HG02763 (cell line): Measurements from ENCODE around the gene SYPL1.
"Not testable (repeated sequence)": the region's sequence is repeated elsewhere in the genome, so short reads cannot be mapped to it uniquely, and the experiment has no call there.

Experiments
- ATAC-seq: cut with Tn5 transposase; IDR thresholded peaks from one replicate; pipeline ENCODE4 v1.9.1; 2021; ENCODE audit warnings: mild to moderate bottlenecking, moderate library complexity; ENCODE audit not compliant: unreplicated experiment

The SYPL1 gene

DNA sequence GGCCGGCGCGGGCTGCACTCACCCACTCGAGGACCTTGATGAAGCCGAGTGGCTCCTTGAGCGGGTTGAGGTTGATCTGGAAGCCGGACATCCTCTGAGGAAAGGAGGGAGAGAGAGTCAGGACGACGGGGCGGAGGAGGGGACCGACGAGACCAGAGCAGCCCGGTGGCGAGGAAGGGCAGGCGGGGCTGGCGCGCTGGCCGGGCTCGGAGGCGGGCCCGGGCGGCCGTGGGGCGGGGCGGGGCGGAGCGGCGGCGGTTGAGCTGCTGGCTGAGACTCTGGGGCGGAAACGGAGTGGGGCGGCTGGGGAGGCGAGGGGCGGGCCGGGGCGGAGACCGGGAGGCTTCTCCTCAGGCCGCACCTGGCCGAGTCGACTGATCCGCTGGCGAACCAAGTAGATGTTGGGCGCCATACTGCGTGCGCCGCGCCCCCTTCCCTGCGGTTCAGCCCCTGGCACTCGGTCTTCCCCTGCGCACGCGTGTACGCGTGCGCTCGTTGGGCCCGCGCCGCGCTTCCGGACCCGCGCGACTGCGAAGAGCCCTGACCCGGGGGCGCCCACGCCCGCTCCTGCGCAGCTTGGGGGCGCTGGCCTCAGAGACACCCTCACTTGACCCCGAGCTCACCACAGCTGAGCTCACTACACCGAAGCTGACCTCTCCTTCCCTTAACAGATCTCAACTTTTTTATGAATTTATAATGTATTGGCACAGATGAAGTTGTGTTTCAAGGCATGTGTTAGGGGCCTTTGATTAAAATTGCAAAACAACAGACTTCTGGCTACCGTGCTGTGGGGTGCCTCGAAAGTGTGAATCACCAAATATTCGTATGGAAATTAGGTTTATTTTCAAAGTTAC lies at the start of gene SYPL1:
SYPL1 (minus strand) TSS at position 195 of the 854 bp plus-strand sequence; CDS start at position 91, 104 bp downstream.
- ATAC-seq: peak; percentile 77

DNA sequence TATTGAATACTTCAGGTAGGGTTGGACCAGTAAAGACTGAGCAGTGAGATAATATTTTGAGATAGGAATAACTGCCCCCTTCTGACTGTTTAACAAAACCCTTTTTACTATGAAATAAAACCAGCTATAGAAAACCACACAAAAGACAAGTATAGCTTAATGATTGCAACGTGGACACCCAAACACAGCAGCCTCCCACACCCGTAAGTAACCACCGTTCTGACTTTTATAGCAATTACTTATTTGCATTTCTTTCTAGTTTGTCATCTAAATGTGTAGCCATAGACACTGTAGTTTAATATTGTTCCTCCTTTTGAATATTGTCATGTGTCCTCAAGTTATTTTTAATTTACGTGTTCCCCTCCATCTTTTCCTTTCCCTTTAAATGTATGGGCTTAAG lies 42.9 kb upstream of the SYPL1 start:
- ATAC-seq: no peak

DNA sequence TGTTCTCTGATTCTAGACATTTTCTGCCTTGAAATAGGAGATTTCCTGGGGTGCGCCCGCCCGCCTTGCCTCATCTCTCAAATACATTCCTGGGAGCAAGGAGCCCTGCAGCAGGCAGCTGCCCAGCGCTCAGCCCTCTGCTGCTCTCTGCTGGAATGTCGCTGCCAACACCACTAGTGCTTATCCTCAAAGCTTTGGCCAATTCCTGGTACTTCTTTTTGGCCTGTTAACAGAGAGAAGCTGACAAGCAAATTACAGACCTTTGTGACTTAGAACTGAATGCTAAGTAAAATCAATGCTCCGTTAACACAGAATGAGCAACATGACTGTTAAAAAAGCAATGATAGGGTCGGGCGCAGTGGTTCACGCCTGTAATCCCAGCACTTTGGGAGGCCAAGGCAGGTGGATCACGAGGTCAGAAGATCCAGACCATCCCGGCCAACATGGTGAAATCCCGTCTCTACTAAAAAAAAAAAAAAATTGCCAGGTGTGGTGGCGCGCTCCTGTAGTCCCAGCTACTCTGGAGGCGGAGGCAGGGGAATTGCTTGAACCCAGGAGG lies 41.9 kb upstream of the SYPL1 start:
- ATAC-seq: peak; percentile 68

DNA sequence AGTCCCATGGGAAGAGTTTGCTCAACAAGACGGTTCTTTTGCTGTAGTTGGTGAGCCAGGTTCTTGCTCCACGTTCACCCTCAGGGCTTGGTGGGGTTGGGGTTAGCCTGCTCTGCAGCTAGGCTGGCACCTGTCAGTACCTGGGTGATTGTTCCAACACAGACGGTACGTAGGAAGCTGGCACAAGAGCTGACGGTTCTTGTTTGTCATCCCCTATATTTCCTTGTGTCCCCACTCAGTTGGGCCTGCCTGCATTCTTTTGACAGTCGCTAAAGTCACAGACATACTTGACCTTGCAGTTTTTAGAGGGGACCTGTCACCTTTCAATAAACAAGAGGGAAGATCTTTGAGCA lies 40.2 kb upstream of the SYPL1 start:
- ATAC-seq: no peak

DNA sequence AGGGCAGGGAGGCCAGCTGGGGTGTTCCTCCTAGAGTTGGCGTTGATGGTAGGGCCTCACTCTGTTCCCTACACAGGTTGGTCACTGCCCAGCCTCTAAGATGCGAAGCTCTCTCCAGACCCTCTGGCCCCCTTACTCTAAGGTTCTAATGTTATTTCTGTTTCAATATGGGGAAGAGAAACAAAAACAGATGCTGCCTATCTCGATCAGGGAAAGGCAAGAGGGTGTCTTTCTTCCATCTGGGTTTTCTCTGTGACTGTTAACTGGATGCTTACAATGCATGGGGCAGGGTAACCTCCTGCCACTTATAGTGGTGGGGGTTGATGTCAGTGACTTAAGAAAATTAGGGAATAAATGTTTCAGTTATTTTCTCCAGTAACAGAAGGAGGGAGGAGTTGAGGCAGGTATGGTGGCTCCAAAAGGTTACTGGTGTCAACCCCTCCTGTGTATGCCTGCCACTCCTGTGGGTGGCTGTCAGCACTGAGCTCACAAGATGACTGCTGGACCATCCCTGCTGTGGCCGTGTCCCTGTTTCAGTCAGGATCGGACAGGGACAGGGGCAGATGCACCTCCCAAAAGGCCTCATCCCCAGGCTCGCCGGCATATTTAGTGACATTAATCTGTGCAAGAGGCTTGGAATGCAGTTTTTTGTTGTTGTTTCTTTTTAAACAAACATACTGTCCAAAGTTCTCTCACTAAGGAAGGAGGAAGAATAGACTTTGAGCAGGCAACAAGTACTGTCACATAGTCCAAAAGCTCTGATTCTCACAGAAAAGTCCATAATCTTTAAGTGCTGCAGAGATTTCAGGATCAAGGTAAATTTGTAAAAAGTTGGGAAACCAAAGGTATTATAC lies 39.6 kb upstream of the SYPL1 start:
- ATAC-seq: no peak

DNA sequence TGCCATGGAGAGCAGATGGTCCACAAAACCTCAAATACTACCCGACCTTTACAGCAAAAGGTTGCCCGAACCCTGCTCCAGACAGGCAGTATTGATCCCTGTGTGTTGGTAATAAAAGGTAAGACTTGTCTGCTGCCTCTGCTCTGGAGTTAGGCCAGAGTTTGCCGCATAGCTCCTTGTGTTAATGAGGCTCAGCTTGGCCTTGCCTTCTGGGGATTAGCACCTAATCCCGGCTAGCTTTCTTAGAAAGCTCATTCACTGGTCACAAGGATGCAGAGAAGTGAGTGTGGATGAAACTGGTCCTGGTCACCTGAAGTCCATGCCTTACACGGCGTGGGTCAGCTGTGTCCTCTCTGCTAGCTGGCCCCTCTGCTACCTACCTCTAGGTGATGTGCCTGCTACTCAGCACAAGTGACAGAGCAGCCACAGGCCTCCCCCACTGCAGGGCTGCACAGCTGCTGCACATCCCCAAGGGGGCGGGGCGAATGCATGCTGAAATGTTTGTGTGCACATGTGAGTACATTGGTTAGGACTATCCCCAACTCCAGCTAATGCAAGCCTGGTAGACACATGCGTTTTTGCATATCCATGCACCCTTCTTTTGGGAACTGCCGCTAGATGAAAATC lies 31.7 kb upstream of the SYPL1 start:
- ATAC-seq: no peak

DNA sequence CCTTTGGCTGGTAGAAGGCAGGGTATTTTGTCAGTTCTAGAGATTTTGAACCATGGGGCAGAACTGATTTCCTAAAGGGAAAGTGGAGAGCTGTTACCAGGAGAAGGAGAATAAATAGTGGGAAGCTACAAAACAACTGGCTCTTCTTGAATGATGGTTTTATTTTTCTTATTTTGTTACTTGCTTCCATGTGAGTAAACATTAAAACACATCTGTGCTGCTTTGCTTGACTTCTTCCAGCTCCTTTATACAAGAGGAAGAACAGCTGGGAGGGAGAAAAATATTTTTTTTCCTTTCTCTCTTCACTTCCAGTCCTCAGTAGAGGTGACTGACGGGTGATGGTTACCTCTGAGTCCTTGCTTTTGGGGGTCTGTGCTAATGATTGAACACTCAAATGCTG lies 30.0 kb upstream of the SYPL1 start:
- no peak for ATAC-seq

DNA sequence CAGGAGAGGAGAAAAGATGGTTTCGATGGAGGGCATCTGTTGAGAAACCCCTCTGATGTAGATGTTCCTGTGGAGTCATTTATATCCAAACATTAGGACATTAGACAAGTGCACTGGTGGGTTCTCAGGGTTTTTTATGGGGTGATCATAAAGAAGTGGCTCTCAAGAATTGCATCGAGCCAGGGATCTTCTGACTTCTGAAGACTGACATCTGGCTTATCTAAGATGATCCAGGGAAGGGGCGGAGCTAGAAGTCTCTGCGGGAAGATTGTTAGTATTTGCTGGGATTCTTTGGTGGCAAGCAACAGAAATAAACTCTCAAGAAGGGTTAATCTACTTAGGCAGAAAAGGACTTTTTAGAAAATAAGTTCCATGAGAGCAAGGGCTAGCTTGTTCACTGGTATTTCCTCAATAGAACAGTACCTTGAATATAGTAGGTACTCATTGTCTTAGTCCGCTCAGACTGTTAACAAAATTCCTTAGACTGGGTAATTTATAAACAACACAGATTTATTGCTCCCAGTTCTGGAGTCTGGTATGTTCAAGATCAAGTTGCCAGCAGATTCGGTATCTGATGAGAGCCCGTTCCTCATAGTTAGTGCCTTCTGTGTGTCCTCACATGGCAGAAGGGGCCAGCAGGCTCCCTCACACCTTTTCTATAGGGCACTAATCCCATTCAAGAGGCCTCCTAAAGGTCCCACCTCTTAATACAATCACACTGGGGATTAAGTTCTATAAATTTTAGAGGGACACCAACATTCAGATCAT lies 28.5 kb upstream of the SYPL1 start:
- ATAC-seq: no peak

DNA sequence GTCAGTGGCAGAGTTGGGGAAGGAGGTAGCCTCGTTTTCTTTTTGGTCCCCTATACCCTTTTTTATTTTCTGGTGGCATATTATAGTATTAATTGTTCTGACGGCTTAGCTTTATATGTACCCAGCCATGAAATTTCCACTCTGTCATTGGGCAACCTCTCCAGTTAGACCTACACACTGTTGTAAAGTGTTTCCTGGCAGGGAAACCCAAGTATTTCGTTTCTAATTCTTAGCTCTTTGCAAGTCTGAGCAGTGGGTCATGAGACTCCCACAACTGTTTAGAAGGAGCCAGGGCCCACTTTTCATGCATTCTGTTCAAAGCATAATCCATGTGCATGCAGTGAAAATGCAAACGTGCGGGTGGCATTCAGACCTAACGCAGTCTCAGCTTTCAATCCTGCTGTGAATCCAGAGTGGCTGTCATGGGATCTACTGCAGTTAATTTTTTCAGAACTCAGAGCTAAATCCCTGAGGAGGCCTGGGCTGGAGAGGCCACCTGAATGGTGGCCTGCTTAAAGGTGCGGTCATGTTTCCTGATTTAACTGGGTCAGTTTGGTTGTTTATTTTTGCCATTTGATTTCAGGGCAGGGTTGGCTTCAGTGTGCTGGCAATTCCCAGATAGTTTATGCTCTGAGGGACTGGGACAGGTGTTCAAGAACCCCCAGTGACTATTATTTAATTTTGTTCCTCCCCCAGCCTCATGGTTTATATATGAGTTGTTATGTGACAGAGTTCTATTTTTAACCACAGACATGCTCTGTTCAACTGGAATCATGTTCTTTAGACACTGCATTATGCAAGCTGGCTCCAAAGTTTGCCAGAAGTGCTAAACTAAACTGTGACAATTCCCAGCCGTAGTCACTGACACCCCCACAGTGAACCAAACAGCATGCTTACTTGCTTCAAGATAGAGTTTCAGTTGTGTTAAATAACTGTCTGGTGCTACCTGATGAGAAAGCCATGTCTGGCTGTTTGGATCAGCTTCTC lies 27.4 kb upstream of the SYPL1 start:
- ATAC-seq: no peak

DNA sequence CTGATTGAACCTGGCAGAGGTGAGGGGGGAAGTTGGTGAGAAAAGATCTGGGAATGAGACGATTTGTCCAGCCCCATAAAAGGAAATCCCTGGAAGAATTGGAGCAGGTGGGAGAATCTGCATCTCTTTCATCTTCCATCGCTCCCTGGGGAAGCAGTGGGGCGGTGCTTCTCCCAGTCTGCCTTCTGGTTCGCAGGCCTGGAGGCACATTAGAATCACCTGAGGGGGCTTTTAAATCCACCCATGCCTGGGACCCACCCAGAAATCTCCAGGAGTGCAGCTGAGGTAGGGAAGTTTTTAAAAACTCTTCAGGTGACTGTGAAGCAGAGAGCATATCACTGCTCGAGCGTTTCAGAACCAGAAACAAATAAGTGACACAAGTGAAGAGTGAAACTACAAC lies 26.7 kb upstream of the SYPL1 start:
- no peak for ATAC-seq

DNA sequence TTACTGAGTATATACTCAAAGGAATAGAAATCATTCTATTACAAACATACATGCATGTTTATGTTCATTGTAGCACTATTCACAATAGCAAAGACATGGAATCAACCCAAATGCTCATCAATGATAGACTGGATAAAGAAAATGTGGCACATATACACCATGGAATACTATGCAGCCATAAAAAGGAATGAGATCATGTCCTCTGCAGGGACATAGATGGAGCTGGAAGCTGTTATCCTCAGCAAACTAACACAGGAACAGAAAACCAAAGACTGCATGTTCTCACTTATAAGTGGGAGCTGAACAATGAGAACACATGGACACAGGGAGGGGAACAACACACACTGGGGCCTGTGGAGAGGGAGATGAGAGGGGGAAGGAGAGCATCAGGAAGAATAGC lies 26.1 kb upstream of the SYPL1 start:
- not testable (repeated sequence) for ATAC-seq

DNA sequence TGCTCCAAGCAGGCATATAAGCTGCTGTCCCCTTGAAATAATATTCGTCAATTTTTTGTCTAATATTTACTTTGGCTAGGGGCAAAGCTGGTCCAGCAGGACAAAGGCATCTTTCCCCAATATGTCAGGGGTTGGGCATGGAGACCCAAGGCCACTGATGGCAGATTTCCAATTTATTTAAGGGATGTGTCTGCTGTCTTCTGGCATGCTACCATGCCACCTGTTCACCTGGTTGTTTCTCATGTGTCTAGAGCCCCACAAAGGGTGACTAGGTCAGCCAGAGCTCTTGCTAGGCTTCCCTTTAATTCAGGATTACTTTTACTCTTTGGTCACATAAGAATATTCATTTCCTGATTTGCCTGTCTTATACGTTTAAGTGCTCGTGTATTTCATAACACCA lies 22.1 kb upstream of the SYPL1 start:
- ATAC-seq: no peak

DNA sequence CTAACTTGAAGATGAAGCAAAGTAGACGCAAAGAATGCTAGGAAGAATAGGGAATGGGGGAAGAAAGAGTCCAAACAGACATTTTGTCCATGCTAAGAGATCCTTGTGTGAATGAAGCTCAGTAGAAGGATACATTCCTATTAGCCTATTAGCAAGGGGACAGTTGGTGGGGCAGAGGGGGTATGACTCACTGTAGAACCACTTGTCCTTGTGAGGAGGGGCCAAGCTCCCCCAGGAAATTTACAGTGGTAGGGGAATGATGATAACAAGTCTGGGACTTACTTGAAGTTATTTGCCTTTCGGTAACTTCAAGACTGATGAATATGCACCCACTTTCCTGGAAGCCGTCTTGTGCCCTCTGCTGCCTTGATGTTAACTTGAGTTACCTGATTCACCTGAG lies 17.2 kb upstream of the SYPL1 start:
- ATAC-seq: no peak

DNA sequence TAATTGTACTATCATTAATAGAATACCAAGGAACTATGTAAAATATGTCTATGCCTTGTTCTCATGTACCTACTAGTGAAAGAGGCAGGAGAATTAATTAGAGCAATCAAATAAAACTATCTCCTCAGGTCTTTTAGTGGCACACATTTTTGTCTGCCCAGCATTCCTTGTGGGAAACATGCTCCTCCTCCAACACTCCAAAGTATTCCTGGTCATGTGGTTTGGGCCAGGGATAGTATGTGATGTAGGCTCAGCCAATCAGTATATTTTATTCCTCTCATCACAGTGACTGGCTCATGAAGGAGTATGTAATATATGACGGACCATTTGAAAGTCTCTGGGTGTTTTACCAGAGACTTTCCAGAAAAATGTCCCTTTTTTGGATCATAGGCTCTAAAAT lies 16.7 kb upstream of the SYPL1 start:
- ATAC-seq: no peak

DNA sequence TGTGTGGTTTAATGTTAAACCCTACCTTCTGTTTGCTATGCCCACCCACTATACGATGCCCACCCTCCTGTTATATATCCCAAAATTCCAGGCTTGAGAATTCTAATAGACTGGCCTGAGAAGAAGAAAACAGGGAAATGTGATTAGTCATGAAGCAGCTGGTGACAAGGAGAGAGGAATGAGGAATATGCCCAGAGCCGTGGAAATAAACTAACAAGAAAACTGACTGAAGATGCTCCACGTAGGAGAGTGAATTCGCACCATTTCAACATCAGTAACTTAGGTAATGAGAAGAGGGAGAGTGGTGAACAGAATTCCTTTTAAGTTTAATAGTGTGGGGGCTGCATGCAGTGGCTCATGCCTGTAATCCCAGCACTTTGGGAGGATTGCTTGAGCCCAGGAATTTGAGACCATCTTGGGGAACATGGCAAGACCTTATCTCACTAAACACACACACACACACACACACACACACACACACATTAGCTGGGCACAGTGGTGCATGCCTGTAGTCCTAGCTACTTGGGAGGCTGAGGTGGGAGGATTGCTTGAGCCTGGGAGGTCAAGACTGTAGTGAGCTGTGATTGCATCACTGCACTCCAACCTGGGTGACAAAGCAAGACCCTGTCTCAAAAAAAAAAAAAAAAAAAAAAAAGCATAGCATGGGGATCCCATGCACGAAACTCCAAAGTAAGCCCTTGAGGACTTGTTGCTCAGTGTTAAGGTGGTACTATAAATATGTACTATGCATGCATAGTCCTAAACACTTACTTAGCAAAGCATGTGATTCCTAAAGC lies 16.1 kb upstream of the SYPL1 start:
- no peak for ATAC-seq

DNA sequence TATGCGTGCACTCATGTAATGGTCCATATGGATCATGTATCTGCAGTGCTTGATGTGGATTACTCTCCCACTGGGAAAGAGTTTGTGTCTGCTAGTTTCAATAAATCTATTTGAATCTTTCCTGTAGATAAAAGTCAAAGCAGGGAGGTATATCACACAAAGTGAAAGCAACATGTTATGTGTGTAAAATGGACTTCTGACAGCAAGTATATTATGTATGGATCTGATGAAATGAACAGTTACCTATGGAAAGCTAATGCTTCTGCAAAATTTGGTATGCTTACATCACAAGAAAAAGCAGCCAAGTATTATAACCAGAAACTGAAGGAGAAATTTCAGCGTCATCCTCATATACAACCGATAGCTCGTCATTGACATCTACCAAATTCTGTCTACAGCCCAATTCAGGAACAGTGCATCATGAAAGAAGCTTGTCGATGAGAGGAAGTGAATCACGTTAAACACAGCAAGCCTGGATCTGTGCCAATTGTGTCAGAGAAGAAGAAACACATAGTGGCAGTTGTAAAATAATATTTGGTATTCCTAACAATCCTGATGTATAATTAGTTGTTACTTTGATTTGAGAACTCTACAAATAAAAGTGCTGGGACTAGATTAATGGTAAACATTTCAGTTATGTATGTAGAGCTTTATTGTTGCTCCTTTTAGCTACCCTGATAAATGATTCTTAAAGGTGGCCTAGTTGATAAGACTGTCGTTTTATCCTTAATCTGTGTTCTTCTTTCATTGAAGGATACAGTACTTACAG lies 14.2 kb upstream of the SYPL1 start:
- no peak for ATAC-seq

DNA sequence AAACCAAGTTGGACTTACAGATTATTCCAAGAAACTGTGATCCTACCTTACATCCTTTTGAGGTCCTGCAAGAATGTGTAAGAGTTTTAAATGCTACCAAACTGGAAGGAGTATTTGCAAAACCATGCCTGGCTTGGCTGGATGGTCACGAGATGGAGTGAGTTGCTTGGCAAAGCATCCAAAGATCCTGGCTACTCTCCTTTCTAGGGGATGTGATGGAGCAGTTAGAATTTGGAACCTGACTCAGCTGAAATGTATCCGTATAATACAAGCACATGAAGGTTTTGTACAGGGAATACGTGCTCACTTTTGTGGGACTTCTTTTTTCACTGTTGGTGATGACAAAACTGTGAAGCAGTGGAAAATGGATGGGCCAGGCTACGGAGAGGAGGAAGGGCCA lies 13.3 kb upstream of the SYPL1 start:
- ATAC-seq: no peak

DNA sequence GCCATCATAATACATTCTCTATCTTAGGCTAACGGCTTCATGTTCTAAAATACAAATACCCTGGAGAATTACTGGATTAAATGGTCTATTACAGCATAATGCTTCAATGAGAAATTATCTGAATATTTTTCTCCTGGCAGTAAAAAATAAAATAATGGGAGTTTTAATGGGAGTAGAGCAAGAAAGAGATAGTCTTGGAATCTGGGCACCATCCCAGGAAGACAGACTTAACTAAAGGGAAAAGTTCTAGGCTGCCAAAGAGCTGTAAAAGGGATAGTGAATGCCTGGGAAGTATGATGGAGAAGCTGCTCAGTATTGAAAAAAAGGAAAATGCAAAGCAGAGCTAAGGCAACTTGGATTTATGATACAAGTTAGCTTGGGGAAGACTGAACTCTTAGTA lies 12.1 kb upstream of the SYPL1 start:
- ATAC-seq: no peak
